ENCODE results near the gene KIAA1586.
A peak's percentile ranks its signal among the peaks of the same experiment; 100 is the strongest.
"Not testable (repeated sequence)": the region's sequence is repeated elsewhere in the genome, so short reads cannot be mapped to it uniquely, and the experiment has no call there.

Gene KIAA1586

DNA sequence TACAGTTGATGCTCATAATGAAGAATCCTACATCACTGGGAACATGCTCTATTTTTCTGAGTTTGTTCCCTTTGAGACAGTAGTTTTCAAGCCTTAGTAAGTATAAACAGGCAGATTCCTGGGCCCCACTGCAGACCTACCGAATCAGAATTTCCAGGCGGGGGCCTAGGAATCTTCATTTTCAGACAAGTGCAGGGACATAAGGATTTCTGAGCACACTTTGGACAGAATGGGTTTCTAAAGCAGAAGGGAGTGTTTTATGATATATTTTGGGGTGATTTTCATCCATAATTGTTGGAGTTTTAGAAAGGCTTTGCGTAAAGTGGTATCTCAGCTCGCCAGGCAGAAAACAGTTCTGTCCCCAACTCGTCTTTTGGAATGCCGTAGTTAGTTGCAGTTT is 1.4 kb downstream of the KIAA1586 start:
- not testable (repeated sequence) for DNase-seq

DNA sequence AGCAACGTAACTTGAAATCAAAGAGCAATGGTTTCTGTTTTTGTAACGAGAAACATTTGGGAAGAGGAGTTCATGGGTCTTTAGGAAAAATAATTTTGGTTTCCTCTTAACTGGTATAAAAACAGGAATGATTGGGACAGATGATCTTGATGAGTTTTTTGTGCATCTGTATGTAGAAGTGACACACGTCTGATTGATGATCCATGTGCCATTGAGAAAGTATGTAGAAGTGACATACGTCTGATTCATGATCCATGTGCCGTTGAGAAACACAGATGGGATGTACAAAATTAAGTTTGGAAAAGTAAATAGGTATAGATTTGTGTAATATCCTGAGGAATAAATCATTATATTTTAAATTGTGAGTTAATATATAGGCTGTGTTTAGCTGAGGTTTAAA is 2.1 kb downstream of the KIAA1586 start:
- no peak for DNase-seq

DNA sequence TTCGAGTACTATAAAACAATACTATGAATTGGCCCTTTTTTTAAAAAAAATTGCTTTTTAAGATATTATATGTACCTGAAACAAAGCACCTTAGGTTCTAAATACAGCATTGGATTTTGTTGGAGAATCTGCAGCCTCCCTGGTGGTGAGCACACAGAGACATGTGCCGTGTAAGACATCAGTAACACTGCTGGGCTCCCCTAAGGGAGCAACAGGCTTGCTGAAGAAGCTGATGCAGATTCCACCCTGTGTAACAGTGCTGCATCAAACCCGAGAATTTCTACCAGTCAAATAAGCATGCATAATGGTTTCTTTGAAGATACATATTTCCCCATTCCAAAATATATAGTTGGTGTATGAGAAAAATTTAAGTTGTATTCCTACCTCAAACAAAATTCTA is 17.4 kb downstream of the KIAA1586 start:
- no peak for DNase-seq

DNA sequence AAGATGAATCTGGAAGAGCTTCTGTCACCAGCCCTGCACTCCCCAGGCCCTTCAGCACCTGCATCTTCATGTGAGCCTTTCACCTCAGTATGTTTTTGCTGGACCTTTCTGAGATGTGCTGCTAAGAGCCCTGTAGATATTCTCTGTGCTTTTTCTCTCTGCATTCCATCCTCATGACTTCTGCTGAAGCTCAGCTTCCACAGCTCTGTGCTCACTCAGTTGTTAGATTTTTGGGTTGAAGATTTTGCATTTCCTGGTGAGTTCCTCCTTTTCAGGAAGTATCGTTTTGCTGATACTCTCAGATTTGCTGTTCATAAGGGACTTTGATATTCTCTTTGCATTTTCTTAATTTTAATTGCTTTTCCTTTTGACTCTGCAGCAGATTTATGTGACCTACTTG is 18.3 kb downstream of the KIAA1586 start:
- DNase-seq: no peak

DNA sequence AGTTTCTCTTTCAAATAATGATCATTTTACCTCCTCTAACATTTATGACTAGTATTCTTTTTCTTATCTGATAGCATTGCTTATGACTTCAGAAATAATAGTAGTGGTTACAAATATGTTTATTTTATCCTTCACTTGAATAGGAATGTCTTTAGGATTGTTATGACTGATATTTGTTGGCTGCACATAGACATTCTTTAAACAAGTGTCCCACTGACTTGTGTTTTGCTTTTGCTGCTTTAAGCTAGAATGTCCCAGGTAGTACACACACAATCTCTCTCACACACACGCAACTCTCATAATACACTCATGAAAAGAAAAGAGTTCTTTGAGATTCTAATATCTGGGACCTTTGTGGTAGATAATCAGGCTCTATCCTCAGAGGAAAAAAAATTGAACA is 21.6 kb downstream of the KIAA1586 start:
- no peak for DNase-seq

DNA sequence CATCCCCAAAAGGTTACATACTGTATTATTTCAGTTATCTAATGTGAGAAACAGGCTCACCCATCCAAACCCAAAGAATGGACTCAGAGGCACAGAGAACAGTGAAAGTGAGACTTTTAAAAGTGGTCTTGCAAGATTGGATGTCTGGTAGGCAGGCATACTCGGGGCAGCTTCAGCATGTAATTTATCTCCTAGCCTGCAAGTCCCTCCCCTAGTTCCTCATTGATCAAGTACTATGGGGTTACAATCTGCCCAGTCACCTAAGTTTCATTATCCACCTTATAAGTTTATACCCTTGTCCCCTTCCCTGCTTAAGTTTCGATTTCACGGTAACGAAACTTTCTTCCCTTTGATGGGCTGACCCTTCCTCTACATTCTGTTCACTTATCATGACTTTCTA is 22.7 kb downstream of the KIAA1586 start:
- no peak for DNase-seq

DNA sequence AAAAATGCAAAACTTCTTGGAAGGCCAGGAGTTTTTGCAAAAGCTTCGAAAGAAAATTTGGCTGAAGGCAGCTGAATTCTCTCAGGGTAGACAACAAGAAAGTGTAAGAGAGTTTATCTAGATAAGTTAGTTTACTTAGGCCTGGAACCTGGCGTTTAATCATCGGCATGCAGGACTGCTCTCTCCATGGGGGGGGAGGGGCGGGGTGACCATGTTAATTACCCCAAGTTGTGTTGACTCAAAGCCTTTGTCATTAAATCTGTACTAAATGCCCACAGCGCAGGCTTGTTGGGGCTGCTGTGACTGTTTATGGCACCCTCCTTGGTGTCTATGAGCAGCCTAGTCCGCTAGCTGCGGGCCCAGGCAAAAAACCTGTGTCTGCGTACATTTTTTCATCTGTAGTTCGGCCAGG is 23.4 kb downstream of the KIAA1586 start:
- no peak for DNase-seq

DNA sequence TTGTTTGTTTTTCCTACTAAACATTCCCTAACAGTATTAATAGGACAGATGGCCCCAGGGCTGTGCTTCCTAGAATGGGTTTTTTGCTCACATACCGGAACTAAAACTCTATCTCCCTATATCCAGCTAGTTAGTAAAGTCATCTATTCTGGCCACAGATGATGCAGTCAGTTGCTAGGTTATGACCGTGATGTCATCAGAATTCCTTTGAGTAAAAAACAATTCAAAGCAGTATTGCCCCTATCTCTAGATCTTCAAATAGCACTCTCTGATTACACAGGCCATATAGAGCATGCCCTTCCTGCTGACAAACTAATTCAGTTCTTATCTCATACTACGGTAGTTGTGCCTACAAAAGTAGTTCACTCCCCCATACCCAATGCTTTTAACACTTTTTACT is 25.6 kb downstream of the KIAA1586 start:
- no peak for DNase-seq

DNA sequence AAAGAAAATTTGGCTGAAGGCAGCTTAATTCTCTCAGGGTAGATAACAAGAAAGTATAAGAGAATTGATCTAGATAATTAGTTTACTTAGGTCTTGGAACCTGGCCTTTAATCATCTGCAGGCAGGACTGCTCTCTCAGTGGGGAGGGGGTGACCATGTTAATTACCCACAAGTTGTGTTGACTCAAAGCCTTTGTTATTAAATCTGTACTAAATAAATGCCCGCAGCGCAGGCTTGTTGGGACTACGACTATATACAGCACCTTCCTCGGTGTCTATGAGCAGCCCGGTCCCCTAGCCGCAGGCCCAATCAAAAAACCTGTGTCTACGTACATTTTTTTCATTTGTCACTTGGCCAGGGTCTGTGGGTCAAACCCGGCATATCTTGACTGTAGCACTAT is 27.9 kb downstream of the KIAA1586 start:
- no peak for DNase-seq

DNA sequence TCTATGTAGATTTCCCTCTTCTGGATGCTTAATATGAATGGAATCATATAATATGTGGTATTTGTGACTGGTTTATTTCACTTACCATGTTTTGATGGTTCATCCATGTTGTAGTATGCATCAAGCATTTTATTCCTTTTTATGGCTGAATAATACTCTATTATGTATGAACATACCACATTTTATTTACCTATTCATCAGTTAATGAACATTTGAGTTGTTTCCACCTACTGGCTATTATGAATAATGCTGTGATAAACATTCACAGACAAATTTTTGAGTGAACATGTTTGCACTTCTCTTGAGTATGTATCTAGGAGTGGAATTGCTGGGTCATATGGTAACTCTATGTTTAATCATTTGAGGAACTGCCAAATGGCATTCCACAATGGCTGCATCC is 28.6 kb downstream of the KIAA1586 start:
- DNase-seq: no peak

DNA sequence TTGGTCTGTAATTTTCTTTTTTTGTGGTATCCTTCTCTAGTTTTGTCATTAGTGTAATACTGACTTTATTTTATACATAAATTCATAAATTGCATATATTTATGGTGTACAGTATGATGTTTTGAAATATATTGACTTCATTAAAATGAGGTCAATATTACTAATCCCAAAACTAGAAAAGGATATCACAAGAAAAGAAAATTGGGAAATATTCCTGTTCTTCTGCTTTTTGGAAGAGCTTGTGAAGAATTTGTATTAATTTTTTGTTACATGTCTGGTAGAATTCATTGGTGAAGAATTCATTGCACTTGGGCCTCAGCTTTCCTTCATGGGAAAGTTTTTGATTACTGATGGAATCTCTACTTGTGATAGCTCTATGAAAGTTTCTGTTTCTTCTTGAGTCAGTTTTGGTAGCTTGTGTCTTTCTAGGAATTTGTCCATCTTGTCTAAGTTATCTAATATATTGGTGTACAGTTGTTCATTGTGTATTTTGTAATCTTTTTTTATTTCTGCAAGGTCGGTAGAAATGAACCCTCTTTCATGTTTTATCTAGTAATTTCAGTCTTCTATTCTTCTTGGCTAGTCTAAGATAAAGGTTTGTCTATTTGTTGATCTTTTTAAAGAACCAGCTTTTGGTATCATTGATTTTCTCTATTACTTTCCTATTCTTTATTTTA is 32.2 kb downstream of the KIAA1586 start:
- DNase-seq: no peak

DNA sequence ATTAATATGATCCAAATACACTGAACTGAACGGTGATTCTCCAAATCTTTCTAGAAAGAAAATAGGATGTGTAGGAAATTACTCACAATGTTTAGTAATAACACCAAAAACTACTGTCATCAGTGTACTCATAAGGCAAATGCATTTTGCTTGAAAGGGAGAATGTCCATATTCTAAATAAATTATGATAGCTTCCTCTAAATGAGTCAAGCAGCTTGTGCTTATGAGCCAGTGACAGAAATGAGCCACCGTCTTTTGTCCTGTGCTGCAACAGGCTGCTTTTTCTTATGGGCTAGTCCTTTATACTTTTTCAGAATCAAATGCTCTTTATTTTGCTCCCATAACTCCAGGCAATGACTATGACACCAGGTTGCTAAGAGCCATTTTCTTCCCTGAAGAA is 39.0 kb downstream of the KIAA1586 start:
- no peak for DNase-seq

DNA sequence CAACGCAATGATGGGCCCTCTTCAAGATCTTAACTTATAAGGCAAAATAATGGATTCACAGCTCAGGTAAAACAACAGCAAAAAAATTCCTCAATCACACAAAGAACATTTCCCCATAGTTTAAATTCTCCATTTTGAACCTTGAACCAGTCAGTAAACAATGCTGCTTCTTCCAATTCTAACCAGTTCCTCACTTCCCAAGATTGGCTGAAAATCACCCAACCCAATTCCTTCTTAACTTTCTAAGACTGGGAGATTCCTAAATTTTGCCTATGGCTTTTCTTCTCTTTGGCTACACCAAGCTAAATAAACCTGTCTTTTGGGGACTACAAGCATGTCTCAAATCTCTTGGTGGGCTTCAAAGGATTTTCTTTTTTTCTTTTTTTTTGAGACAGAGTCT is 40.4 kb downstream of the KIAA1586 start:
- DNase-seq: no peak

DNA sequence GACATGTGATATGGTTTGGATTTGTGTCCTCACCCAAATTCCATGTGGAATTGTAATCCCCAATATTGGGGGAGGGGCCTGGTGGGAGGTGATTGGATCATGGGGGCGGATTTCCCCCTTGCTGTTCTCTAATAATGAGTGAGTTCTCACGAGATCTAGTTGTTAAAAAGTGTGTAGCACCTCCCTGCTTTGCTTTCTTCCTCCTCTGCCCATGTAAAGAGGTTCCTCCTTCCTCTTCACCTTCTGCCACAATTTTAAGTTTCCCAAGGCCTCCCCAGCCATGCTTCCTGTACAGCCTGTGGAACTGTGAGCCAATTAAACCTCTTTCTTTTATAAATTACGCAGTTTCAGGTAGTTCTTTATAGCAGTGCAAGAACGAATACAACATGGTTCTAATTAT is 41.4 kb downstream of the KIAA1586 start:
- no peak for DNase-seq

DNA sequence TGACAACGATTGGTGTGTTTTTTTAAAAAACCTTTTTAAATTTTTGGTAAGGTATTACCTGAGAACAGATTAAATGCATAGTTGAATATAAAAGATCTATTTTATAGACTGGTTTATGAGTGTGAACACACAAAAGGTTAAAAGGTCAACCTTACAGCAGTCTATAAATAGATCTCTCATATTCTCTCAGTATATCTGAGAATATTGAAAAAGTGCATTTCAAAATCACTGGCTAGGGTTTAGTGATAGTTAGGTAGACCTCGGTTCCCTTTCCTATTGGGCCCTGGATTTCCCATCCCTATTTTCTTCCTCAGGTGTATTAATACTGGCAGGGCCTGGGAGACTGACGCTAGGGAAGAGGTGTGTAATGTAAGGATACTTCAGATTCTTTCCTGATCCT is 42.8 kb downstream of the KIAA1586 start:
- DNase-seq: no peak

DNA sequence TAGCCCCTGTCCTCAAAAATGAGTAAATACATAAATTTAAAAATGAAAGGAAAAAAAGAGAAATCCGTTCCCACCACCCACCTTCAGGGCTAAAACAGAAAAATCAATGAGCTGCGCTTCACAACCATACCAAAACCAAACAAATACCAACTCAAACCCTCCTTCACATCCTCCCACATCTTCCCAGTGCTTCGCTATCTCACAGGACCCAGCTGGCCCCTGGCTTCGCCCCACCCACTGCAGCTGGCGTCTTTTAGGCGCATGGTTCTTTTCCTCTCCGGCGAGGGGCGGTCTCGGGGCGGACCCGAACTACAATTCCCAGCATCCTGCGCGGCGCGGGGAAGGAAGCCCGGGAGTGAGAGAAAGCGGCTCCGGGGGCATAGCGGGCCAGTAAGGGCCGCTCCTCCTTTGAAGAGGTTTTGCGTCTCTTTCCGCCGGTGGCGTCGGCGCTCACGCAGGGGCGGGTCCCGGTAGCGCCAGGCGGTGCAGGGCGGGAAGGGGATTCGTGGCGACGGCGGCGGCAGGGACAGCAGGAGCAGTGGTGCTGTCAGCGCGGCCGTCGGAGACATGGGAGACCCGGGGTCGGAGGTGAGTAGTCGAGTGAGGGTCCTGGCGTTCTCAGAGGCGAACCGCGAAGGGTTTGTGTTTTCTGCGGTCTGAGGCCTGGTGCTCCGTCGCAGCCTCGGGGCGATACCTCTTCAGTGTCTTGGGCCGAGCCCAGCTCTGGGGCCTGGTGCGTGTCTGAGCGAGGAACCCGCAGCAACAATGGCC is 43.4 kb downstream of the KIAA1586 start, which contains the start of gene ZNF451:
TSS of gene ZNF451 (plus strand) at position 502 of the 771 bp plus-strand sequence. CDS start at position 568, 66 bp downstream.
- peak; percentile 97 for DNase-seq

DNA sequence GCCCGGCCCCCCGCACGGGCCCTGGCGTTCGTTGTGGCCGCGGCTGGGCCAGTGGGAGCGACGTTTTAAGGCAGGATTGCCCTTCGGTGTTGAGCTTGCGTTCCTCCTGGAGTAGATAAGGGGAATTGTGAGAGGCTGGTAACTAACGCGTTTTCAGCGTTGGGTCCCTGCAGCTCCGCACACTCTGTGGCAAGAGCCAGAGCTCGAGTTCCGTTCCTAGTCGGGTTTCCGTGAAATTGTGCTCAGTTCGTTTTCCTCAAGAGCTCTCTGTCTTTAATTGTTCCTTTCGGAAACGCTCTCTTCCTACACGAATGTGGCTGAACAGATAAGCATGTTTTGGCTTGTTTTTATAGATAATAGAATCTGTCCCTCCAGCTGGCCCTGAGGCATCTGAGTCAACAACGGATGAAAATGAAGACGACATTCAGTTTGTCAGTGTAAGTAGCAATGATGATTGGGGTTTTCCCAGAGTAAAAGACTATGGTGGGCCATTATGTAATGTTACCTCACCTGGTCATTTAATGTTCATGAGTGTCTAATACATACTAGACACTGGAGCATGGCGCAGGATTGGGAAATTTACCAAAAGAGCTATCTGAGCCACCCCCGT is 44.1 kb downstream of the KIAA1586 start:
- not testable (repeated sequence) for DNase-seq

DNA sequence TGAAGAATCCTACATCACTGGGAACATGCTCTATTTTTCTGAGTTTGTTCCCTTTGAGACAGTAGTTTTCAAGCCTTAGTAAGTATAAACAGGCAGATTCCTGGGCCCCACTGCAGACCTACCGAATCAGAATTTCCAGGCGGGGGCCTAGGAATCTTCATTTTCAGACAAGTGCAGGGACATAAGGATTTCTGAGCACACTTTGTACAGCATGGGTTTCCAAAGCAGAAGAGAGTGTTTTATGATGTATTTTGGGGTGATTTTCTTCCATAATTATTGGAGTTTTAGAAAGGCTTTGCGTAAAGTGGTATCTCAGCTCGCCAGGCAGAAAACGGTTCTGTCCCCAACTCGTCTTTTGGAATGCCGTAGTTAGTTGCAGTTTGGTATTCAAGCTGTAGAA is 44.9 kb downstream of the KIAA1586 start:
- DNase-seq: not testable (repeated sequence)

DNA sequence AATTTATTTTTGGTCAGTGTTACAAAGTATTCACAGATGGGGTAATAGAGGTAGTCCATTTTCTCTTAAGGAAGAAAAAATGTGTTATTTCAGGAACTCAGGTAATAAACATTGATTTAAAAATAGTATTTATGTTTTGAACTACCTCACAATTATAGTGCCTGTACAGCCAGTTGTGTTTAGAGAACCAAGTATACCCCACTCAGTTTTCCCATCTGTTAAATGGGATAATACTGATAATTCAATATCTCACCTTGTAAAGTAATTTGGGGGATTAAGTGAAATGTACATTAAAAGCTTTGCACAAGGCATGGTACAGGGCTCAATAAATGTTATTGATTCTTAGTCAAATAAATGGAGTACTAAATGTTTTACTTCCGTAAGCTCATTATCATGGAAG is 48.2 kb downstream of the KIAA1586 start:
- DNase-seq: no peak

DNA sequence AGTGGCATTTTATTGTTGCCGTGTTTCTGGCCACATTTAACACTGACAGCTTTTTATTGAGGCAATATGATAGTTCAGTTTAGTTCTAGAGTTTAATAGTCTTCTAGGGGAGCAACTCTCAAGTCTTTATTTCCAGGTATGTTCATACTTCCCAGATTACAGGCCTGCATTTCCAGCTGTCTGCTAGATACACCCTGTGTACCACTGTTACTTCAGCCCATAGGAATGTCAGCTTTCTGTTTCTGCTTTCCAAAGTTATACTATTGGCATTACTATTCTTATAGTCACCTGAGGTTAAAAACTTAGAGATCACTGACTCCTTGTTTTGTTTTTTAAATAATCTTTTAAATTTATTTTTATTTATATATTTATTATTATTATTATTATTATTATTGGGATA is 51.1 kb downstream of the KIAA1586 start:
- DNase-seq: no peak

DNA sequence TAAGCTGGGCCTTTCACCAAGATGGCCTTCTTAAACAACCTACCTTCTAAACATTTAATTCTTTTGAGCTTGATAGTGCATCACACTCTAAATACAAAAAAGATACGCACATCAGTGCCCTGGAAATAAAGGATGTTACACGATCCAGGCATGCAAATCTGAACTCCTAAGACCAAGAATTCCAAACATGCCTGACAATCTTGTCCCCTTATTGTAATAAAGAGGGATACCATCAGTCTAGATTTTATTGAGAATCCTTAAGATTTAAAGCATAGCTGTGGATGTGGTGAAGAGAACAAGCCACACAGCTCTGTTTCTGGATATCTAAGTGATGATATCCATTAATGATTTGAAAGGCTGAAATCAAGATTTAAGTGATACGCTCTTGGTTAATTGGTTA is 56.5 kb downstream of the KIAA1586 start:
- DNase-seq: no peak

DNA sequence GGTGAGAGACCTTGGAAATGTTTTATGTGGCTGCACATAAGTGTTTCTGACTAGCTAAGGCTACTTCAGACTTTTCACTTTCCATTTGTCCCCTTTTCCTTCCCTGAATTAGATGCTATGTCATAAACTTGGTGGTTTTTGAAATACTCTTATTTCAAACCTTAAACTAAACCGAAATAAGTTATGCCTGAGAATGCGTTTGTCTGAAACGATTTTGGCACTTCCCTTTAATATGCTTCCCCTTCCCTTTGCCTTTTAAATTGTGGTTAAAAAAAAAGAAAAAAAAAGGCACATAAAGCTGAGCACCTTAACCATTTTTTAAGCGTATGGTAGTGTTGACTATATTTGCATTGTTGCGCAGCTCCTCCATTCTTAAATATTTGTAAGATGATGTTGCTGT is 57.8 kb downstream of the KIAA1586 start:
- no peak for DNase-seq

Measured in midbrain (tissue), 1 donor.